Right atrium auricular region (tissue), 2 donors: ENCODE data around the gene PNLDC1. TPM values are rescaled to one million over a fixed set of nuclear protein-coding genes. Genes with fewer than 3 reads are reported as not detected.
"Not testable (repeated sequence)": the region's sequence is repeated elsewhere in the genome, so short reads cannot be mapped to it uniquely, and the experiment has no call there.

Experiments
- DNase-seq: peaks from one replicate; pipeline ENCODE4 v3.0.0-alpha.2; 2019; ENCODE audit warnings: low spot score
- H3K27ac ChIP-seq, 2 donors: fragments of 200-600 bp; sonication (generic); 1 replicate in 1 of 2; 2 replicates in 1 of 2; pipeline ENCODE4 v1.5.1; 2016 to 2019
- H3K27me3 ChIP-seq, 2 donors: fragments of 200-600 bp; sonication (generic); one replicate each; pipeline versions ENCODE4 v1.5.1 to v1.6.0; 2017 to 2019
- H3K36me3 ChIP-seq: fragments of 200-600 bp; sonication (generic); one replicate; pipeline ENCODE4 v1.5.1; 2016
- H3K4me1 ChIP-seq, 2 donors: fragments of 200-600 bp; sonication (generic); one replicate each; pipeline versions ENCODE4 v1.5.1 to v1.6.0; 2017 to 2019
- H3K4me3 ChIP-seq, 2 donors: fragments of 200-600 bp; sonication (generic); 1 replicate in 1 of 2; 2 replicates in 1 of 2; pipeline ENCODE4 v1.5.1; 2017 to 2019; ENCODE audit warnings: mild to moderate bottlenecking in 1 of 2, moderate library complexity in 1 of 2
- H3K9me3 ChIP-seq, 2 donors: fragments of 200-600 bp; sonication (generic); one replicate each; pipeline ENCODE4 v1.5.1; 2019
- CTCF ChIP-seq, 2 donors: fragments of 200-600 bp; sonication (generic); IDR thresholded peaks; one replicate each; pipeline ENCODE4 v1.5.1; 2019; ENCODE audit warnings: antibody characterized with exemption in 2 of 2
- total RNA-seq, 2 donors: library from RNA; depleted of rRNA; stranded (reverse); fragments of >200 nt; gene quantifications; one replicate each; pipeline ENCODE4 v1.1.0, GENCODE V29; 2016

PNLDC1 gene
- total RNA-seq, 2 donors from 2014 or later = 0.33 TPM; not detected in 1

GRCh38 chr6:159837511-159837910 is 37.4 kb downstream of the PNLDC1 start:
- Histone ChIP-seq H3K4me1 (peaks cover 0 to 15% of the 10 kb centered on the region in 2 donors), H3K27me3 (no peaks in the 10 kb centered on the region), H3K4me3 (no peak overlapping the region), H3K9me3 (no peaks in the 10 kb centered on the region), H3K36me3 (no peaks in the 10 kb centered on the region), H3K27ac (peak overlapping the region in 1 of 2 donors; percentile 82)
- TF ChIP-seq CTCF (IDR thresholded peaks at IDR 0.05) = no peak
- DNase-seq = no peak

GRCh38 chr6:159838020-159838744 is 38.1 kb downstream of the PNLDC1 start:
- TF ChIP-seq CTCF (IDR thresholded peaks at IDR 0.05) = no peak
- Histone ChIP-seq H3K4me3 (no peak overlapping the region), H3K4me1 (peaks cover 0 to 15% of the 10 kb centered on the region in 2 donors)

GRCh38 chr6:159842035-159842434 is 42.0 kb downstream of the PNLDC1 start:
- Histone ChIP-seq H3K4me1 (no peaks in the 10 kb centered on the region), H3K27me3 (no peaks in the 10 kb centered on the region), H3K27ac (no peak overlapping the region), H3K4me3 (no peak overlapping the region), H3K36me3 (no peaks in the 10 kb centered on the region), H3K9me3 (no peaks in the 10 kb centered on the region)
- DNase-seq = no peak
- TF ChIP-seq CTCF (IDR thresholded peaks at IDR 0.05) = peak in 1 of 2 donors; percentile 26

More at GRCh38 chr6:159838020-159838744, 38.1 kb downstream of the PNLDC1 start:
- DNase-seq = no peak
- H3K9me3 ChIP-seq = no peaks in the 10 kb centered on the region
- H3K36me3 ChIP-seq = no peaks in the 10 kb centered on the region
- H3K27me3 ChIP-seq = no peaks in the 10 kb centered on the region
- no peak overlapping the region for H3K27ac ChIP-seq

- no peaks in the 10 kb centered on the region for H3K4me1 ChIP-seq
- H3K27ac ChIP-seq = no peak overlapping the region
- no peaks in the 10 kb centered on the region for H3K9me3 ChIP-seq
- no peak for TF ChIP-seq CTCF (IDR thresholded peaks at IDR 0.05)
- H3K36me3 ChIP-seq = no peaks in the 10 kb centered on the region
- H3K27me3 ChIP-seq = no peaks in the 10 kb centered on the region
- peak; percentile 23 for DNase-seq
- no peak overlapping the region for H3K4me3 ChIP-seq
Measured at GRCh38 chr6:159844737-159845645, 44.9 kb downstream of the PNLDC1 start.

GRCh38 chr6:159848552-159848951 is 48.5 kb downstream of the PNLDC1 start:
- not testable (repeated sequence) for DNase-seq, H3K27ac ChIP-seq, H3K27me3 ChIP-seq, H3K4me3 ChIP-seq, H3K4me1 ChIP-seq, H3K9me3 ChIP-seq, H3K36me3 ChIP-seq

GRCh38 chr6:159849851-159850250 is 49.8 kb downstream of the PNLDC1 start:
- H3K27me3 ChIP-seq, H3K36me3 ChIP-seq, DNase-seq, H3K9me3 ChIP-seq, H3K4me3 ChIP-seq, H3K4me1 ChIP-seq, H3K27ac ChIP-seq: not testable (repeated sequence)
